ES-I3 (cell line): ENCODE data around the gene ERICH6.

Experiments
- H3K36me3 ChIP-seq: 2 replicates; pipeline ENCODE4 v1.6.1; 2013; ENCODE audit warnings: mild to moderate bottlenecking, low read length, control low read depth, moderate library complexity; ENCODE audit not compliant: insufficient read depth
- H3K4me1 ChIP-seq: 2 replicates; pipeline ENCODE4 v1.6.1; 2013; ENCODE audit warnings: mild to moderate bottlenecking, control low read depth, low read length; ENCODE audit not compliant: insufficient read depth
- H3K9ac ChIP-seq: 2 replicates; pipeline ENCODE4 v1.6.1; 2013; ENCODE audit warnings: low read depth, mild to moderate bottlenecking, low read length, moderate library complexity
- H3K9me3 ChIP-seq: 2 replicates; pipeline ENCODE4 v1.6.1; 2013; ENCODE audit warnings: mild to moderate bottlenecking, low read length, moderate library complexity; ENCODE audit not compliant: control insufficient read depth, insufficient read depth

Gene ERICH6

DNA sequence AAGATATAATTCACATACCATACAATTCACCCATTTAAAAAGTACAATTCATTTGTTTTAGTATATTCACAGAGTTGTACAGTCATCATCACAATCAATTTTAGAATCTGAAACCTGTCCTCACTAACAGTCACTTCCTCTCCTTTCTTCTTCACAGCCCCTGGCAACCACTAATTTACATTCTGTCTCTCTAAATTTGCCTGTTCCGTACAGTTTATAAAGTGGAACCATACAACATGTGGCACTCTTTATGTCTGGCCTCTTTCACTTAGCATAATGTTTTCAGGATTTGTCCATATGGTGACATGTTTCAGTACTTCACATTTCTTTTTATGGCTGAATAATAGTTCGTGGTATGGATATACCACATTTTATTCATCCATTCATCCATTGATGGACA lies 22.7 kb downstream of the ERICH6 start:
- Histone ChIP-seq H3K4me1 (no peaks in the 10 kb centered on the region), H3K9me3 (no peaks in the 10 kb centered on the region), H3K36me3 (no peaks in the 10 kb centered on the region), H3K9ac (no peak overlapping the region)

DNA sequence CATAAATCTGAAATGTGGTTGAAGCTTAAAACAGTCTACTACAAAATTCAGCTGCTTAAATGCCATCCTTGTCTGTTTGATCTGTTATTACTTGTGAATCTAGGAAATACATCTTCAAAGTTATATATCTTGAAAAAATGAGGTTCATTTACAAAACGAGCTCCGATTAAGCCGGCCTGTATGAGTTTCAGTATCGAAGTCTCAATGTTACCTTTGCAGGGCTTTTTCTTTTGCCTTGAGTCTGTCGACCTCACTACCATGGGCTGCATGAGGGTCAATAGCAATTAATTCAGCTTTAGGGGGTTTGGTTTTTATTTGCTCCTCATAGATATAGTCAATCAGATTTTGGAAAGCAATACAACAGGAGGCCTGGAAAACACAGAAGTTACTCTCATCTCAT lies 23.2 kb downstream of the ERICH6 start:
- Histone ChIP-seq H3K36me3 (no peaks in the 10 kb centered on the region), H3K4me1 (no peaks in the 10 kb centered on the region), H3K9ac (no peak overlapping the region), H3K9me3 (no peaks in the 10 kb centered on the region)

DNA sequence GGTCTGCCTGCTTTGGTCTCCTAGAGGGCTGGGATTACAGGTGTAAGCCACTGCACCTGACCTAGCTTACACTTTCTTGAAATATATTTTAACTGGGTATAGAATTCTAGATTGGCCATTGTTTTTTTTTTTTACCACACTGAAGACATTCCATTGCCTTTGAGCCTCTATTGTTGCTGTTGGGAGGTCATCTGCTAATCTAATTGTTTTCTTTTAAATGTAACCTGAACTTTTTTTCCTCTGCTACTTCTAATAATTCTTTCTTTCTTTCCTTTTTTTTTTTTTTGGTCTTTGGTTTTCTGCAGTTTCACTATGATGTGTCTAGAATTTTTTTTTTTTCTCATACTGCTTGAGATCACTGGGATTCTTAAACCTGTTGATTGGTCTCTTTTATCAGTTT lies 28.1 kb downstream of the ERICH6 start:
- no peaks in the 10 kb centered on the region for H3K4me1 ChIP-seq
- H3K9me3 ChIP-seq, result no peaks in the 10 kb centered on the region
- H3K36me3 ChIP-seq, result no peaks in the 10 kb centered on the region
- no peak overlapping the region for H3K9ac ChIP-seq

DNA sequence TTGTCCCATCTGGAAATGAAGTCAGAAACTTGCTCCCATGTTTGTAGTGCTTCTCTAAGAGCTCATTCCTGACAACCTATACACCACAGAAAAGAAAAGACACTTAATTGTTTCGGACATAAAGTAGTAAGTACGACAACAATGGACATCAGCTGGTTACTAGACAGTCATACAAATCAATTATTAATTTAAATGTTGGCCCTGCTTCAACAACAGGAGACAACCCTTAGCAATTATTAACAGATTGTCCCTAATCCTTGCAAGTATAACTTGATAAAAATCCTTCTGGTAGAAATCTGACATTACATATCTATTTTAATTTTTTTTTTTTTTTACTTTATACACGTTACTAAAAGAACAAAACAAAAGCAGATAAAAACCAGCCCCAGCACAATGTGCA lies 29.8 kb downstream of the ERICH6 start:
- Histone ChIP-seq H3K9me3 (no peaks in the 10 kb centered on the region), H3K9ac (no peak overlapping the region), H3K36me3 (no peaks in the 10 kb centered on the region), H3K4me1 (no peaks in the 10 kb centered on the region)

DNA sequence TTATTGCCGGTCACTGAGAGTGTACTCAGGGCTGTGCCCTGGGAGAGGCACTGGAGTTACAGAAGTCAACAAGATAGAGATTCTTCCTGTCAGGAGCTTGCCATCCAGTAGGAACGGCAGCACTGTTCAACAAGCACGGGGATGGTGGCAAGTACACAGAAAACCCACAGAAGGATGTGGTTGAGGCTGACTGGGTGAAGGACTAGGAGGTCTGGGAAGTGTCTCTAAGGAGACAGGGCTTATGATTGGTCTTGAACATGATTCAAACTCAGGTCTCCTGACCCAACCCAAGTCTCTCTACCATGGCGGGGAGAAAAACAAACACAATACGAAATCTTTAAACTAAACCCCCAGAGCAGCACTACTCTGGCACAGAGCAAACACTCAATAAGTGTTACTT lies 37.6 kb downstream of the ERICH6 start:
- no peaks in the 10 kb centered on the region for H3K36me3 ChIP-seq
- no peaks in the 10 kb centered on the region for H3K9me3 ChIP-seq
- no peak overlapping the region for H3K9ac ChIP-seq
- H3K4me1 ChIP-seq, result no peaks in the 10 kb centered on the region

DNA sequence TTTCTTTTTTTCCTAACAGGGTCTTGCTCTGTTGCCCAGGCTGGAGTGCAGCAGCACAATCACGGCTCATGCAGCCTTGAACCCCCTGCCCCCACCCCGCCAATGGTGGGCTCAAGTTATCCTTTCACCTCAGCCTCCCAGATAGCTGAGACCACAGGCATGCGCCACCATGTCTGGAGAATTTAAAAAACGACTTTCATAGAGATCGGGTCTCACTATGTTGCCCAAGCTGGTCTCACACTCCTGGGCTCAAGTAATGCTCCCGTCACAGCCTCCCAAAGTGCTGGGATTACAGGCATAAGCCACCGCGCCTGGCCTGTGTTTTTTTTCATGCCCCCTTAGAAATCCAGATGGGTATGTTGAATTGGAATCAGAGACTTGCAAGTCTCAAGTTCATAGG lies 40.3 kb downstream of the ERICH6 start:
- Histone ChIP-seq H3K4me1 (no peaks in the 10 kb centered on the region), H3K36me3 (no peaks in the 10 kb centered on the region), H3K9ac (no peak overlapping the region), H3K9me3 (no peaks in the 10 kb centered on the region)

DNA sequence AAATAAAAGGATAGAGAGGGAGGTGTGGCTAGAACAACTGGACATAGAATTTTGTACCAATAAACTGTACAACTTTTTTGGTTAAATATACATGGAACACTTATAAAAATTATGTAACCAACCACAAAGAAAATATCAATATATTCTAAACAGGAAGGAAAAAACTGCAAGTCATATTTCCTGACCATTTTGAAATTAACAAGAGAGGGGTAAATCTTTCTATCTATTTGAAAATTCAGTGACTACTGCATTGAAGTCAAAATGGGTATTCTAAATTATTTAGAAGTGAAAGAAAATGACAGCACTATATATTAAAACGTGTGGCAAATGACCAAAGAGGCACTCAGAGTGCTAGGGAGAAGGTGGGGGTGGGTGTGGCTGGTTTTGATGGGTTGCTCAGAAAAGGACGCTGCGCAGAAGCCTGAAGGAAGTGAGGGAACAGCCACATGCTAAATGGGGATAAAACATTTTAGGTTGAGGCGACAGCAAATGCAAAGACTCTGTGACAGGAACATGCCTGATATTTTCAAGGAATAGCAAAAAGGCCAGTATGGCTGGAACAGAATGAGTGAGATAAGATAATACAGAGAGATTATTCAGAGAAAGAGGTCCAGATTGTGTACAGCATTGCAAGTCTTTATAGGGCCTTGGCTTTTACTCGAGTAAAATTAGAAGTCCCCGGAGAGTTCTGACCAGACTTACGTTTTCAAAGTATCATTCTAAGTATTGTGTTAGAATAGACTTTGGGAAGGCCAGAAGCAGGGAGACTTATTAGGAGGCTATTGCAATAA lies 41.1 kb downstream of the ERICH6 start:
- H3K36me3 ChIP-seq, result no peaks in the 10 kb centered on the region
- H3K4me1 ChIP-seq, result no peaks in the 10 kb centered on the region
- no peaks in the 10 kb centered on the region for H3K9me3 ChIP-seq
- H3K9ac ChIP-seq, result no peak overlapping the region

DNA sequence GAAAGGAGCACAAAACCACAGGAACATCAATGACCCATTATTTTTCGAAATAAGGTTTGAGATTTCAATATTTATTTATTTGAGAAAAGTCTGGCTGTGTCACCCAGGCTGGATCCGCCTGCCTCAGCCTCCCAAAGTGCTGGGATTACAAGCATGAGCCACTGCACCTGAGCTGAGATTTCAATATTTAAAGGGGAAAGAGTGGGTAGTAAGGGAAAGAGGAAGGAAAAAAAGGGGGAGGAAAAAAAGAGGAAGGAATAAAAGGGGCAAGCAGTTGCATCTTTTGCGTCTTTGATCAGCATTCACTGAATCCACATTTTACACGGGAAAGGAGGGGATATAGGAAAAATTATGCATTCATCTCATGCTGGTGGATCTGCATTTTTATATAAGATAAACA lies 47.4 kb downstream of the ERICH6 start:
- Histone ChIP-seq H3K9ac (no peak overlapping the region), H3K4me1 (no peaks in the 10 kb centered on the region), H3K9me3 (no peaks in the 10 kb centered on the region; the same call in 1 of the 2 replicates), H3K36me3 (no peaks in the 10 kb centered on the region)

DNA sequence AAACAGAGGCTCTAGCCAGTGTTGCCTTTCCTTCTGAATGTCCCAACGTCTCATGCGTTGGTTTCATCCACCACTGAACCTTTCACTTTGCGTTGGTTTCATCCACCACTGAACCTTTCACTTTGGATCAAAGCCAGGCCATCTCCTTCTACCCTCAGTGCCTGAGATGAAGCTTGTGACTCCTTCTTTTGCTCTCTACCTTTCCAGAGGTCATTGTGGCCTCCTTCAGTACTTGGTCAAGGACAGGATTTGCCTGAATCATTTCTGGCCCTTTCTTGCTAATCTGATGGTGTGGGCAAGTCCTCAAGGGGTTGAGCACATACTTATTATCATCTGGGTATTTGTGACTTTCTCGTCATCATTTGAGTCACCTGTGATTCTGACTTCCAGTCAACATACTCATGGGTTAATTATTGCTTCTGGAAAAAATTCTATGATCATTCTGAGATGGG lies 50.6 kb downstream of the ERICH6 start:
- H3K9ac ChIP-seq, result no peak overlapping the region
- no peaks in the 10 kb centered on the region for H3K36me3 ChIP-seq
- H3K4me1 ChIP-seq, result no peaks in the 10 kb centered on the region
- no peaks in the 10 kb centered on the region; the same call in 1 of the 2 replicates for H3K9me3 ChIP-seq

DNA sequence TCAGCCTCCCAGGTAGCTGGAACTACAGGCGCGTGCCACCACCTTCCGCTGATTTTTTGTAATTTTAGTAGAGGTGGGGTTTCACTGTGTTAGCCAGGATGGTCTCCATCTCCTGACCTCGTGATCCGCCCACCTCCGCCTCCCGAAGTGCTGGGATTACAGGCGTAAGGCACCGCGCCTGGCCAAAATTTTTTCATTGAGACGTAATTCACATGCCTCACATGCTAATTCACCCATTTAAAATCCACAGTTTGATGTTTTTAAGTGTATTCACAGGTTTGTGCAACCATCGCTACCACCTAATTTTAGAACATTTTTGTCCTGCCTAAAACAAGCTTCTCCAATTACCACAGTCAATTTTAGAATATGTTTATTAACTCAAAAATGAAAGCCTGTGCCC lies 63.5 kb downstream of the ERICH6 start:
- no peak overlapping the region for H3K9ac ChIP-seq
- no peaks in the 10 kb centered on the region for H3K9me3 ChIP-seq
- H3K4me1 ChIP-seq, result peaks cover 4% of the 10 kb centered on the region
- H3K36me3 ChIP-seq, result no peaks in the 10 kb centered on the region

DNA sequence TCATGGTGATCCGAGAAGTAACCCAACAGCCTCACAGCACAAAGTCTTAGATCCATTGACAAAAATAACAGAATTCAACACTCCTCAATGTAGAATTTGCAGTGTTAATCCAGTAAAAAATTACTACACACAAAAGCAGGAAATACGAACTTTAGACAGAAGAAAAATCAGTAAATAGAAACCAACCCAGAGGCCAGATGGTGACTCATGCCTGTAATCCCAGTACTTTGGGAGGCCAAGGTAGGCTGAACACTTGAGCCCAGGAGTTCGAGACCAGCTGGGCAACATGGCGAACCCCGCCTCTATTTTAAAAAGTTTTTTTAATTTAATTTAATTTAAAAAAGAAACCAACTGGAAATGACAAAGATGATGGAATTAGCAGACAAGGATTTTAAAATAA lies 64.5 kb downstream of the ERICH6 start:
- H3K9me3 ChIP-seq, result no peaks in the 10 kb centered on the region
- H3K36me3 ChIP-seq, result no peaks in the 10 kb centered on the region
- peaks cover 9% of the 10 kb centered on the region for H3K4me1 ChIP-seq
- no peak overlapping the region for H3K9ac ChIP-seq

DNA sequence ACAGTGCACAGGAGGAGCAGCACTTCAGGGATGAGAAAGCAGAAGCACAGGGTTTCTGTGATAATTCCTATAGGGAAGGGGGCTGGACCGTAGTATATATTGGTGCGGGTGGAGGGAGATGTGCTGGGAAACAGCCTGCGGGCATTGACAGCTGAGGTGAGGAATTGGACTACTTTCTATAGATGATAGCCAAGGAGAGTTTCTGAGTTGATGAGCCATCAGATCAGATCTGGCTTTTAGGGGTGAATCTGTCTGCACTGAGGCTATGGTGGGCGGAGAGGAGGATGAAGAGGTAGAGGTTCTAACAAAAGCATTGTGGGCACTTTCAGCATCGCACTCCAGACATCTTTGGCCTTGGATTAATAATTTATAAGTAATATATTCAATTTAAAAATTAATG lies 67.5 kb downstream of the ERICH6 start:
- H3K36me3 ChIP-seq, result no peaks in the 10 kb centered on the region; the same call in 1 of the 2 replicates
- peaks cover 9% of the 10 kb centered on the region for H3K4me1 ChIP-seq
- H3K9me3 ChIP-seq, result no peaks in the 10 kb centered on the region
- no peak overlapping the region for H3K9ac ChIP-seq

DNA sequence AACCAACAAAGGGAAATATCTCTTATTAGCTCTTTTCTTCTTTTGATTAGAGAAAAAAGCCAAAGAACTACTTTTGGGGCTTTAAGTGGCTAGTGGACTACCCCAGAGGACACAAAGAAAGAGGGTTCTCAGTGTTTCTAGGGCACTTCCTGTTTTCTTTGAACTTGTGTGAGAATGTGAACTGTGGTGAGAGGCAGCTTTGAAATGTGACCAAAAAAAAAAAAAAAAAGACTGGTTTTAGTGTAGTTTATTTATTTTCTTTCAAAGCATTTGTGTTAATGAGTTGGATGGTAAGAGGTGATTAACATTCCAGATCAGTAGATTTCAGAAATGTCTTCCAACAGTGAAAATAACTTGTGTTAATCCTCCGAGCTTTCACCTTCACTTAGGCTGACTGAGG lies 68.2 kb downstream of the ERICH6 start:
- peaks cover 4% of the 10 kb centered on the region; the same call in 1 of the 2 replicates for H3K36me3 ChIP-seq
- H3K9ac ChIP-seq, result no peak overlapping the region
- no peaks in the 10 kb centered on the region for H3K9me3 ChIP-seq
- H3K4me1 ChIP-seq, result peaks cover 9% of the 10 kb centered on the region

DNA sequence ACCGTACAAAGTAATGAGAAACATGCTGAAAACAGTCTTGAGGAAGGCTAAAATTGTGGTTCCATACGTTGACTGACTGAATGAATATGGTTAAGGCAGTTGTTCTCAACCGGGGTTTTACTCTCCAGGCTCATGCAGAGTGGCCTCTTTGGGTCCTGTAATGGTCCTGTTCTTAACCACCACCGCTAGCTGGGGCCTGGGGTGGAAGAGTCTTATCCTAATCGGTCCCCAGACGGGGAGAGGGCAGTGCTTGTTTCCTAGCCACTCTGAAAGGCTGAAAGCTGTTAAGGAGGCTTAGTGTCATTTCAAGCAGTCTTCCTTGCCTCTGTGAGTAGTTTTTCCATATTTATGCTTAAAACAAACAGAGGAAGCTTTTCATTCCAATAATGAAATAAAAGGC lies 68.6 kb downstream of the ERICH6 start:
- Histone ChIP-seq H3K4me1 (peaks cover 9% of the 10 kb centered on the region), H3K36me3 (peaks cover 7% of the 10 kb centered on the region; the same call in 1 of the 2 replicates), H3K9ac (no peak overlapping the region), H3K9me3 (no peaks in the 10 kb centered on the region)

DNA sequence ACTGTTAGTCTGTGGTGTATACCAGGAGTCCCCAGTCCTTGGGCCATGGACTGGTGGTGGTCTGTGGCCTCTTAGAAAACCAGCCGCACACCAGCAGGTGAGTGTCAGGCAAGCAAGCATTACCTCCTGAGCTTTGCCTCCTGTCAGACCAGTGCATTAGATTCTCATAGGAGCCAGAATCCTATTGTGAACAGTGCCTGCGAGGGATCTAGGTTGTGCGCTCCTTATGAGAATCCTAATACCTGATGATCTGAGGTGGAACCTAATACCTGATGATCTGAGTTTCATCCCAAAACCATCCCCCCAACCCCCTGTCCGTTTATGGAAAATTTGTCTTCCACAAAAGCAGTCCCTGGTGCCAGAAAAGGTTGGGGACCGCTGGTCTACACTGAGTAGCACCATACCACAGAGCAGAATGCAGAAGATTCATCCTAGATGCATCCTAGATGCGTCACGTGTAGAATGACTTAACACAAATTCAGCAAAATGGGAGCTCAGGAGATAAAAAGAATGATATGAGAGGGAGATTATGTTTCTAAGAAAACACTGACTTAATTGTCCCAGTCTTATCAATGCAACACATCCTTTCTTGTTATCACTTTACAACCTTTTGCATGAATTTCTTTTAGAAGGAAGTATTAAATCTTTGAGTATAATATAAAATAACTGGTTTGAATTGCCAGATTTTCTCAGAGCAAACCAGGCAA lies 72.1 kb downstream of the ERICH6 start:
- Histone ChIP-seq H3K36me3 (peaks cover 13% of the 10 kb centered on the region; the same call in 1 of the 2 replicates), H3K4me1 (peaks cover 9% of the 10 kb centered on the region), H3K9me3 (no peaks in the 10 kb centered on the region), H3K9ac (no peak overlapping the region)
